NOMO-1 (cell line): ENCODE data around the gene TMEM63B.
"Not testable (repeated sequence)": the region's sequence is repeated elsewhere in the genome, so short reads cannot be mapped to it uniquely, and the experiment has no call there.

ENCODE experiments used
- DNase-seq, 2 experiments: peaks; one replicate each; lab custom pipeline; 2025; ENCODE audit not compliant: unreplicated experiment in 2 of 2; lab: John Stamatoyannopoulos, UW

The TMEM63B gene

DNA sequence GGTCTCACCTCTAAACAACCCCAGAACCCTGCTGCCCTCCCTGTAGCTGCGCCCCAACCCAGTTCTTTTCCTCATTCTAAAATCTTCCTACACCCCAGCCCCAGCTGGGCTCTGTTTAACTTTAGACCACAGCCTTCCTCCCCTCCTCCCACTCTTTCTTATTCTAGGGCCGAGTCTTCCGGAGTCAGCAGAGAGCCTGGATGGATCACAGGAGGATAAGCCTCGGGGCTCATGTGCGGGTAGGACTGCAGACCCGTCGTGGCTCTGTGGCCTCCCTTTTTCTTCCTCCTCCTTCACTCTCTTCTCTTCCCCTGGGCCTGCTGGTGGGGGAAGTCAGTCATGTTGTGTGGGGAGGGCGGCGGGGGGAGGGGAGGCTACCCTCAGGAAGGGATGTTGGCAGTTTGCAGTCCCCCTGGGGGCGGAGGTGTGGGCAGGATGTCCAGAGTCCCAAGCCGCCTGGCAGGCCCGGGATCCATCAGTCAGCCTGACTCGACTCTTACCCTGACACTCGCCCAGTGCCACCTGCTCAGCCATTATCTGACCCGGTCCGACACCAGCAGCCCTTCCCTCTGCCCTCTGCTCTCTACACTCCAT lies 39.3 kb downstream of the TMEM63B start:
- DNase-seq = no peak

DNA sequence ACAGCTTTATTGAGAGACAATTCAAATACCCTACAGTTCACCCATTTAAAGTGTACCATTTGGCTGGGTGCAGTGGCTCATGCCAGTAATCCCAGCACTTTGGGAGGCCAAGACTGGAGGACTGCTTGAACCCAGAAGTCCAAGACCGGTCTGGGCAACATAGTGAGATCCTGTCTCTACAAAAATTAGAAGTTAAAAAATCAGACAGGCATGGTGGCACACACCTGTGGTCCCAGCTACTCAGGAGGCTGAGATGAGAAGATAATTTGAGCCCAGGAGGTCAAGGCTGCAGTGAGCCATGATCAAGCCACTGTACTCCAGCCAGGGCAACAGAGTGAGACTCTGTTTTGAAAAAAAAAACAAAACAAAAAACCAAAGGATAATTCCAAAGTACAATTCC lies 40.2 kb downstream of the TMEM63B start:
- DNase-seq = no peak

DNA sequence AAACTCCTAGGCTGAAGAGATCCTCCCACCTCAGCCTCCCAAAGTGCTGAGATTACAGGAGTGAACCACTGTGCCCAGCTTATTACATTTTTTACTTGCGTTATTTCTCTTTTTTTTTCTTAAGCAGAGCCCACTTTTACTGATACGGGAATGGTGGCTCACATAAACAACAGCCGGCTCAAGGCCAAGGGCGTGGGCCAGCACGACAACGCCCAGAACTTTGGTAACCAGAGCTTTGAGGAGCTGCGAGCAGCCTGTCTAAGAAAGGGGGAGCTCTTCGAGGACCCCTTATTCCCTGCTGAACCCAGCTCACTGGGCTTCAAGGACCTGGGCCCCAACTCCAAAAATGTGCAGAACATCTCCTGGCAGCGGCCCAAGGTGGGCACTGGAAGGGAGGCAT lies 41.8 kb downstream of the TMEM63B start:
- no peak for DNase-seq

DNA sequence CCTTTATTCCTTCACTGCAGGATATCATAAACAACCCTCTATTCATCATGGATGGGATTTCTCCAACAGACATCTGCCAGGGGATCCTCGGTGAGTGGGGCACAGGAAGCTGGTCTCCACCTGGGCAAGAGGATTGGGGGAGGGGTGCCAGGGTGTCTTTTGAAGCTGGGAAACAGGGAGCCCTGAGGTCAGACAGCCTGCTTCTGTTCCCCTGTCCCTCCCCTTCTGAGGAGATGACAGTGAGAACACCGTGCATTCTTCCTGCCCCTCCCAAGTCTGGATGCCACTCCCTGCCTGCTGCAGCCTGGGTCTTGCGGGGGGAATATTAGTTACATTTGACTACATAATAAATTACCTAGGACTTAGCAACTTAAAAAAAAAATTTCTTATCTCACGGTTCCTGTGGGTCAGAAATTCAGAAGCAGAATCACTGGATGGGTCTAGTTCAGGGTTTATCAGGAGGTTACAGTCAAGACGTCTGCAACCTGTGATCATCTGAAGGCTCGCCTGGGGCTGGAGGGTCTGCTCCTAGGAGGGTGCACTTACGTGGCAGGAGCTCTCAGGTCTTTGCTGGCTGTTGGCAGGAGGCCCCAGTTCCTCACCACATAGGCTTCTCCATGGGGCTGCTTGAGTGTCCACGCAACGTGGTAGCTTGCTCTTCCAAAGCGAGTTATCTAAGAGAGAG lies 42.7 kb downstream of the TMEM63B start:
- DNase-seq = no peak

DNA sequence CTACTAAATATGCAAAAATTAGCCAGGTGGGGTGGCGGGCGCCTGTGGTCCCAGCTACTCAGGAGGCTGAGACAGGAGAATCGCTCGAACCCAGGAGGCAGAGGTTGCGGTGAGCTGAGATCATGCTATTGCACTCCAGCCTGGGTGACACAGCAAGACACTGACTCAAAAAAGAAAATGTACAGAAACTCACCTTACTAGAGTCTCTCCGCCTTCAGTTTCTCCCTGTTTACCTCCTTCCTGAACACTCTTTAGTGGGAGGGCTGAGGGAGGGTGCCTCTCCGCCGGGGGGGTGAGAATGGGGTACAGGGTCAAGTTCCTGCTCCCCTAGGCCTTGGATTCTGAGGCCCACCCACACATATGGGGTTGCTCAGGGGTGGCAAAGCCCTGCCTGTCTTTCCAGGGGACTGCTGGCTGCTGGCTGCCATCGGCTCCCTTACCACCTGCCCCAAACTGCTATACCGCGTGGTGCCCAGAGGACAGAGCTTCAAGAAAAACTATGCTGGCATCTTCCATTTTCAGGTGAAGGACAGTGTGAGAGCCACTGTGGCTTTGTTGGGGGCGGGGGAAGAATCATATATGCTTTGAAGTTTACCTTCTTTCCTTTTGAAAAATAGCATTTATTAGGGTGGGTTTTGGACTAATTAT lies 44.7 kb downstream of the TMEM63B start:
- no peak for DNase-seq

DNA sequence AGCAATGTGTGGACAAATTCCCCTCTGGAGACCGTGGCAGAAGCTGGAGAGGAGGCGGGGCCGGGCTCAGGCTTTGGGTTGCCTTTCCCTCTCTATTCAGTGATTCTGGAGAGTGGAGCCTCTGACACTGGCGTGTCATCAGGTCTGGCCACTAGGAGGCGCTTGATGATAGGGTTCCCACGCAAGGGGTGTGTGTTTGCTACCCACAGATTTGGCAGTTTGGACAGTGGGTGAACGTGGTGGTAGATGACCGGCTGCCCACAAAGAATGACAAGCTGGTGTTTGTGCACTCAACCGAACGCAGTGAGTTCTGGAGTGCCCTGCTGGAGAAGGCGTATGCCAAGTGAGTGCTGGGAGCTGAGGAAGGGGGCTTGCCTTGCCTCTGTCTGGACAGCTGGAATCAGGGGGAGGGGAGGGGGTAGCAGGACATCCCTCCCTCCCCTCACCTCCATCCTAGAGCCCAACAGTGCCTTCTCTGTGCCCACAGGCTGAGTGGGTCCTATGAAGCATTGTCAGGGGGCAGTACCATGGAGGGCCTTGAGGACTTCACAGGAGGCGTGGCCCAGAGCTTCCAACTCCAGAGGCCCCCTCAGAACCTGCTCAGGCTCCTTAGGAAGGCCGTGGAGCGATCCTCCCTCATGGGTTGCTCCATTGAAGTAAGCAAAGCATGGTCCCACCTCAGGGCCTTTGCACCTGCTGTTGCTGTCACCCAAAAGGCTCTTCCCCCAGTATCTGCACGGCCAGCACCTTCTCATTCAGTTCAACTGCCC lies 45.6 kb downstream of the TMEM63B start:
- DNase-seq = peak; percentile 53 to 69

DNA sequence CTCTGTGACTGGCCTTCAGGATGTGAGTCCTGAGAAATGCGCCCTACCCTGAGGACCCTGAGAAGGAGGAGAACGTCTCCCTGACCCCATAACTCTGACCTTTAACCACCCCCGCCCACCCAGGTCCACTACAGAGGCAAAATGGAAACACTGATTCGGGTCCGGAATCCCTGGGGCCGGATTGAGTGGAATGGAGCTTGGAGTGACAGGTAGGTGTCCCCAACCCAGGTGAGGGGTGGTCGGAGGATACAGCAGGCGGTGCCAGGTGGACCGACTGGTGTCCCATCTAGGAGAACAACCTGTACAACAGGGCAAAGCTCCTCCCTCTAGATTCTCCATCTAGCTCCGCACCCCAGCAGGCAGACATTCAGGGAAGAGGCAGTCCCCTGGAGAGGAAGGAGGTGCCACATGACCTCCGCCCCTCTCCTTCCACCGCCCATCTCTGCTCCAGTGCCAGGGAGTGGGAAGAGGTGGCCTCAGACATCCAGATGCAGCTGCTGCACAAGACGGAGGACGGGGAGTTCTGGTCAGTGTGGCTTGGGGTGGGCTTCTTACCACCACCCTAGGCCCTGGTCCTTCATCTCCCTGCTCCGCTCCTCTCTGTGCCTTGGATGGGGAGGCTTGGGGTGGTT lies 48.9 kb downstream of the TMEM63B start:
- DNase-seq = no peak

DNA sequence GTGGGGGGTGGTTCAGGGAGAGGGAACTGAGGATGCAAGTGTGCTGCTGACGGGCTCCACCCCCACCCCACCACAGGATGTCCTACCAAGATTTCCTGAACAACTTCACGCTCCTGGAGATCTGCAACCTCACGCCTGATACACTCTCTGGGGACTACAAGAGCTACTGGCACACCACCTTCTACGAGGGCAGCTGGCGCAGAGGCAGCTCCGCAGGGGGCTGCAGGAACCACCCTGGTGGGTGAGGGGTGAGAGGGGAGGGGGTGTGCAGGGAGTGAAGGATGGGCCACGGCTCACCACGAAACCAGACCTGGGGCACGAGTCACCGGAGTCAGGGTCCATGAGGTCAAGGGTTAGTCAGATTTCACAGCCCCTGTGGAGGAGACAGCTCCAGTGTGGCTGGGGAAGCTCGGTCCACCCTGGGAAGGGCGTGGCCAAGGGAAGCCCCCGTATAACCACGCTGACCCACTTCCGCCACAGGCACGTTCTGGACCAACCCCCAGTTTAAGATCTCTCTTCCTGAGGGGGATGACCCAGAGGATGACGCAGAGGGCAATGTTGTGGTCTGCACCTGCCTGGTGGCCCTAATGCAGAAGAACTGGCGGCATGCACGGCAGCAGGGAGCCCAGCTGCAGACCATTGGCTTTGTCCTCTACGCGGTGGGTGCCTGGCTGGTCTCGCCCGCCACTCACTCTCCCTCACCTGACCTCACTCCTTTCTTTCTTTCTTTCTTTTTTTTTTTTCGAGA lies 49.6 kb downstream of the TMEM63B start:
- no peak for DNase-seq

DNA sequence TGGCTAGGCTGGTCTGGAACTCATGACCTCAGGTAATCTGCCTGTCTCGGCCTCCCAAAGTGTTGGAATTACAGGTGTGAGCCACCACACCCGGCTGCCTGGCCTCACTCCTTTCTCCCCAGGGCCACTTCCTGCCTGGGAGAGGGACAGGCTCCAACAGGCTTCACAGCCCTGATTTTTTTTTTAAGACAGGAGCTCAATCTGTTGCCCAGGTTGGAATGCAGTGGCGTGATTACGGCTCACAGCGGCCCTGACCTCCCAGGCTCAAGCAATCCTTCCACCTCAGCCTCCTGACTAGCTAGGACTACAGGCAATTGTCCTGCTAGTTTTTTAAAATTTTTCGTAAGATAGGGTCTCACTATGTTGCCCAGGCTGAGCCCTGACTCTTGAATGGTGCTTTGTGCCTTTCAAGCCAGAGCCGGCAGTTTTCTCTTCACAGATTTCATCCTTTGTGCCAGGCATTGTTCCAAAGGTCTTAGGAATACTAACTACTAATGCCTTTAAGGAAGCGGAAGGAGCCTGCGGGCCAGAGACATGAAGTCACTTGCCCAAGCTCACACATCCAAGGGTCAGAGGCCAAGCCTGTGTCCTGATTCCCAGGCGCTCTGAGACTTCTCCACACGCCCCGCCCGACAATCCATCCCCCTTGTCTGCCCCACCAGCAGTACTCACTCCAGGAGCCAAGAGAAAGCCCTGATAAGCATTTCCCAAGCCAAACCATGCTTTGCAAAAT lies 50.5 kb downstream of the TMEM63B start:
- DNase-seq = no peak

DNA sequence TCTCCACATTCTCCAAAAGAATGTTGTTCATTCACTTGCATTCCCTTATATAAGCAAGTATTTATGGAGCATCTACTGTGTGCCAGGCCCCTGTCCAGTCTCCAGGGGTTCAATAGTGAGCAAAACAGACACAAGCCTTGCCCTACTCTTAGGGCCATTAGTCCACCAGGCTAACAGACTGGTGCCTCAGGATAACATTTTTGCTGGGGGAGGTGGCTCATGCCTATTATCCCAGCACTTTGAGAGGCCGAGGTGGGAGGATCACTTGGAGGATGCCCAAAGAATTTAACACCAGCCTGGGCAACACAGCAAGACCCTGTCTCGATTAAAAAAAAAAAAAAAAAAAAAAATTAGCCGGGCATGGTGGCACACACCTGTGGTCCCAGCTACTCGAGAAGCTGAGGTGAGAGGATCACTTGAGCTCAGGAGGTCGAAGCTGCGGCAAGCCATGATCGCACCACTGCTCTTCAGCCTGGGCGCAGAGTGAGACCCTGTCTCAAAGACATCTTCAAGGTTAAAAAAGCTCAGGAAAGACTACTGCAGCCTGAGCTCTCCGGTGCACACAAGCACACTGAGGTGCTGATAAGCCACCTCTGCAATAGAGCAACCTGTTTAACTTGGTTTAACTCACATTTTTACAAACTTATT lies 51.2 kb downstream of the TMEM63B start:
- no peak for DNase-seq

DNA sequence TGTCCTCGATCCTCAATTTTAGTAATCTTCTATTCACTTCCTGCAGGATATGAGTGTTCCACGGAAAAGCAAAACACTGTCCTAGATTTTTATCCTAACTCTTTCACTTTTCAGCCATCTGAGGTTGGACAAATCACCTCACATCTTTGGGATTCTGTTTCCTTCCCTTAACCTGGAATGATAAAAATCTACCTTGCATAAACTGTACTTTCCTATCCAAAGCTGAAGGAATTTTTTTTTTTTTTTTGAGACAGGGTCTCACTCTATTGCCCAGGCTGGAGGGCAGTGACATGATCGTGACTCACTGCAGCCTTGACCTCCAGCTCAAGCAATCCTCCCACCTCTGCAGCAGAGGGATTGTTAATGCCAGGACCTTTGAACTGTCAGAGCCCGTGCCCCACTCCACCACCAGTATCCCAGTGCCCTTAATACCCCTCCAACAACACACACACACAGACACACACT lies 51.8 kb downstream of the TMEM63B start:
- no peak for DNase-seq

DNA sequence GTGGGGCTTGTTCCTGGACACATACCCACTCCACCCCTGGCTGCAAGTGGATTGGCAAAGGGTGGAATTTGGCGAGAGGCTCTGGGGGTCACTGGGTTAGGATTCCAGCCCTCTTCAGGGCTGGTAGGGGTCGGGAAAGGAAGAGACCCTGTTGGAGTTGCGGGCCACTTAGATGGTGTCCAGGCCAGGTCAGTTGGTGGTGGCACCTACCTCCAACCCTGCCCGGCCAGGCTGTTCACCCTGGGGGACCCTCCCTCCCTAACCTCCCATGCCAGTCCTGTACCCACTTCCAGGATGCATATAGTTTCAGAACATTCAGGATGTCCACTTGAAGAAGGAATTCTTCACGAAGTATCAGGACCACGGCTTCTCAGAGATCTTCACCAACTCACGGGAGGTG lies 52.3 kb downstream of the TMEM63B start:
- no peak for DNase-seq

DNA sequence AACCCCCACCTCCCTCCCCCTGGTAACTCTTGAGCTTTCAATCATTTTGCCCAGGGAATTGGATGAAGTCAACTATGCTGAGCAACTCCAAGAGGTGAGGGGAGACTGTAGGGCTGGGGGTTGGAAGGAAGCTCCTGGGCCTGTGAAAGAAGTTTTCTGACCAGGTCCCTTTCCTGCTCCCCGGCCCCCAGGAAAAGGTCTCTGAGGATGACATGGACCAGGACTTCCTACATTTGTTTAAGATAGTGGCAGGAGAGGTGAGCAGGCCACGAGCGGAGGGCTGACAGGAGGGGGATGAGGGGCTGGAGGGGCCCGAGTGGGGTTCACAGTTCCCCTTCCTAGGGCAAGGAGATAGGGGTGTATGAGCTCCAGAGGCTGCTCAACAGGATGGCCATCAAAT lies 53.1 kb downstream of the TMEM63B start:
- no peak for DNase-seq

DNA sequence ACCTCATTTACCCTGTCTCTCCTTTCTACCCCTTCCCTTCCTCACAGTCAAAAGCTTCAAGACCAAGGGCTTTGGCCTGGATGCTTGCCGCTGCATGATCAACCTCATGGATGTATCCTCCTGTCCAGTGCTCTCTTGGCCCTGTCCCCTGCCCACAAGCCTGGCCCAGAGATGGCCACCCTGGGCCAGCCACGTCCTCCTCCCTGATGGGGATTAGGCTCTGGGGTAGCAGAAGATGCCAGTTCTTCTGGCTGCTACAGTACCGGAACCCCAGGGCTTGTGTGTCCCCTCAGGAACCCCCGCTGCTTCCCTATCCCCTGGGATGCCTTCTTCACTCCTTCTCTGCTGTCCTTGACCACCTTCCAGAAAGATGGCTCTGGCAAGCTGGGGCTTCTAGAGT lies 53.5 kb downstream of the TMEM63B start:
- no peak for DNase-seq

DNA sequence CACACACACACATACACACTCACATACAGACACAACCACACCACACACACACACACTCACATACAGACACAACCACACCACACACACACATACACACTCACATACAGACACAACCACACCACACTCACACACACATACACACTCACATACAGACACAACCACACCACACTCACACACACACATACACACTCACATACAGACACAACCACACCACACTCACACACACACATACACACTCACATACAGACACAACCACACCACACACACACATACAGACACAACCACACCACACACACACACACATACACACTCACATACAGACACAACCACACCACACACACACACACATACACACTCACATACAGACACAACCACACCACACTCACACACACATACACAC lies 54.4 kb downstream of the TMEM63B start:
- DNase-seq = not testable (repeated sequence)

DNA sequence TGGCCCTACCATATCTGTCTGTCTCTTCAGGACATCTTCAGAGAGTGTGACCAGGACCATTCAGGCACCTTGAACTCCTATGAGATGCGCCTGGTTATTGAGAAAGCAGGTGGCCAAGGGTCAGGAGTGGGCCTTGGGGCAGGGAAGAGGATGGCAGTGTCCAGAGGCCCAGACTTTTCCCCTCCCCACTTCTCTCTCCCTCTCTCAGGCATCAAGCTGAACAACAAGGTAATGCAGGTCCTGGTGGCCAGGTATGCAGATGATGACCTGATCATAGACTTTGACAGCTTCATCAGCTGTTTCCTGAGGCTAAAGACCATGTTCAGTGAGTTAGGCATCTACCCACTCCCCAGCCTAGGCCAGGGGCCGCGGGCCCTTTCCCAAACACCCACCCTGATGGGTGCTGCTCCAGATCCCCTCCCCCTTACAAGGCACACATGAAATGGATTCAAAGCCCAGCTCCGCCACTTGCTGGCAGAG lies 55.6 kb downstream of the TMEM63B start:
- no peak for DNase-seq

DNA sequence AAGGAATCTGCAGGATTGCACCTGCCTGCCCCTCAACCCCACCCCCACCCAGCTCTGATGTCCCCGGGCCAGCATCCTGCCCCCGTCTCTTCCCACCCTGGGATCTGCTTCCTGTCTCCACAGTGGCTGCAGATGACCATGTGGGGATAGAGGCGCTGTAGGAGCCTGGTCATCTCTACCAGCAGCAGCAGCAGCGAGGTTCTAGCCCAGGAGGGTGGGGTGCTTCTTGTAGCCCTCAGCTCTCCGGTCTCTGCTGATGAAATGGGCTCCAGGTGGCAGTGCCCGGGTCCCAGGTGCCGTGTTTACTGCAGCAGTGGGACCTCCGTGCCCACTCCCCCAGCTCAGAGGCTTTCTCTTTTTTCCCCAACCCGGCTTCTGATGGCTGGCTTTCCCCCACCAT lies 56.4 kb downstream of the TMEM63B start:
- DNase-seq = no peak

DNA sequence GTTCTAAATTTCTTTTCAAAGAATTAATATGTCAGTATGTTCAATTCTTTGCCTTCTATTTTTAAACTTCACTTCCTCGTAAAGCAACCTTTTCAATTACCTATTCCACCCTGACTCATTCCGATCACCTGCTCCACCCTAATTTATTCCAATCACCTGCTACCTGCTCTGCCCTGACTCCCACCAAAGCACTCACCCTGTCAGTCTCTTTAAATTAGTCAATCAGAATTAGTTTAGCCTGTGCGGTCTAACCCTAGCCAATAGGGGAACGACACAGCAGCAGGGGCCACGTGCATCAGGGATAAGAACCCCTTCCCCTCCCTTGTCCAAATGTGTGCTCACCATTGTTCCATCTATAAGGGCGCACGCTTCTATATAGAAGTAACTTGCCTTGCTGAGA lies 58.0 kb downstream of the TMEM63B start:
- DNase-seq = not testable (repeated sequence)
